ENCODE measurements around the gene MPEG1. TPM values are rescaled to one million over a fixed set of nuclear protein-coding genes. Genes with fewer than 3 reads are reported as not detected.
A peak's percentile ranks its signal among the peaks of the same experiment; 100 is the strongest.

MPEG1 gene
- total RNA-seq, 4 donors from 2014 or later, result 1.0 to 15.1 (median 5.7) TPM

DNA sequence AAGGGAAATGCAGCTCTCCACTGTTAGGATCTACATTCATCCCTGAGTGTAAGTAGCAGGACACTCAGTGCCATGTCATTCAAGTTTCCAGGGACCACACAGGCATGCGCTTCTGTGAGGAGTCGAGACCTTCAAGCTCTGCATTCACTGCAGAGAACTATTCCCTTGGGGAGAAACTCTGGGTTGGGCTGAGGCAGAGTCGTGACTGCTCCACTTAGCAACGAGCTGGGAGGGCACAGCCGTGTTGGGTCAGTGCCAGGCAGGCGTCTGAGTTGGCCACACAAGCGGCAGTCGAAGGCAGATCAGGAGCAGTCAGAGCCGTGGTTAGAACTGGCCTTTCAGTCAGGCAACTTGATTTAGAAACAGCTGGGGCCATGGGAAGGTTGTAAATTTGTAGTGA lies 14.7 kb downstream of the MPEG1 start:
- Histone ChIP-seq H3K27ac (no peak overlapping the region), H3K27me3 (no peaks in the 10 kb centered on the region), H3K36me3 (no peaks in the 10 kb centered on the region), H3K9me3 (no peaks in the 10 kb centered on the region), H3K4me3 (no peak overlapping the region), H3K4me1 (no peaks in the 10 kb centered on the region)
- DNase-seq, result peak; percentile 50 to 58
- intact Hi-C loops (cut with DNase I; ENCODE audit: low total_unique reads), result no loop called here
- no peak for TF ChIP-seq POLR2A (IDR thresholded peaks at IDR 0.05)
- TF ChIP-seq, protein P1, sequence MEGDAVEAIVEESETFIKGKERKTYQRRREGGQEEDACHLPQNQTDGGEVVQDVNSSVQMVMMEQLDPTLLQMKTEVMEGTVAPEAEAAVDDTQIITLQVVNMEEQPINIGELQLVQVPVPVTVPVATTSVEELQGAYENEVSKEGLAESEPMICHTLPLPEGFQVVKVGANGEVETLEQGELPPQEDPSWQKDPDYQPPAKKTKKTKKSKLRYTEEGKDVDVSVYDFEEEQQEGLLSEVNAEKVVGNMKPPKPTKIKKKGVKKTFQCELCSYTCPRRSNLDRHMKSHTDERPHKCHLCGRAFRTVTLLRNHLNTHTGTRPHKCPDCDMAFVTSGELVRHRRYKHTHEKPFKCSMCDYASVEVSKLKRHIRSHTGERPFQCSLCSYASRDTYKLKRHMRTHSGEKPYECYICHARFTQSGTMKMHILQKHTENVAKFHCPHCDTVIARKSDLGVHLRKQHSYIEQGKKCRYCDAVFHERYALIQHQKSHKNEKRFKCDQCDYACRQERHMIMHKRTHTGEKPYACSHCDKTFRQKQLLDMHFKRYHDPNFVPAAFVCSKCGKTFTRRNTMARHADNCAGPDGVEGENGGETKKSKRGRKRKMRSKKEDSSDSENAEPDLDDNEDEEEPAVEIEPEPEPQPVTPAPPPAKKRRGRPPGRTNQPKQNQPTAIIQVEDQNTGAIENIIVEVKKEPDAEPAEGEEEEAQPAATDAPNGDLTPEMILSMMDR (IDR thresholded peaks at IDR 0.05), result no peak

DNA sequence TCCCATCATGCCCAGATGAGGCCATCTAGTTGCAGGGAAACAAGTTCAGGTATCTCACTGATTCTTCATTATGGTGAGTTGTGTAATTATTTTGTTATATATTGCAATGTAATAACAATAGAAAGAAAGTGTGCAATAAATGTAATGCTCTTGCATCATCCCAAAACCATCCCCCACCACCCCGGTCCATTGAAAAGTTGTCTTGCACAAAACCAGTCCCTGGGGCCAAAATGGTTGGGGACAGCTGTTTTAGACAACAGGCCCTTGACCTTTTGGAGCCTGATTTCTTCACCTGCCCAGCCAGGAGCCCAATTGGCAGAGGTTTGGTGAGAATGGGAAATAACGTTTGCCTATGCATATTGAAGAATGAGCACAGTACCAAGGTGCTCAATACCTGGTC lies 15.9 kb downstream of the MPEG1 start:
- H3K36me3 ChIP-seq, result no peaks in the 10 kb centered on the region
- intact Hi-C loops (cut with DNase I; ENCODE audit: low total_unique reads), result no loop called here
- DNase-seq, result no peak
- no peaks in the 10 kb centered on the region for H3K9me3 ChIP-seq
- TF ChIP-seq POLR2A (IDR thresholded peaks at IDR 0.05), result no peak
- TF ChIP-seq, protein P1 (IDR thresholded peaks at IDR 0.05), result no peak
- H3K27ac ChIP-seq, result no peak overlapping the region
- no peaks in the 10 kb centered on the region for H3K4me1 ChIP-seq
- no peaks in the 10 kb centered on the region for H3K27me3 ChIP-seq
- no peak overlapping the region for H3K4me3 ChIP-seq

DNA sequence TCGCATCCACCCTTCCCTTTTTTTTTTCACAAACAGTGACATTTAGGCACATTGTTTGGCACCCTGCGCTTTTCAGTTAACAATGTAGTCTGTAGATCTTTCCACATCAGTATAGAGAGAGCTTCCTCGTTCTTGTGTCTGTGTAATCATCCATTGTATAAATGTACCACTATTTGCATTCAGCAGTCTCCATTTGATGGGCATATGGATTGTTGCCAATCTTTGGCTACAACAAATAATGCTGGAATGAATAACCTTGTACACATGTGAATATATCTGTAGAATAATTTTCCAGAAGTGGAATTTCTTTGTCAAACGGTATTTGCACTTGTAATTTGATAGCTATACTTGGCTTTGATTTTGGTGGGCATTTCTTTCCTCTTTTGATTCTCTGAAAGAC lies 17.1 kb downstream of the MPEG1 start:
- Histone ChIP-seq H3K27me3 (no peaks in the 10 kb centered on the region), H3K27ac (no peak overlapping the region), H3K9me3 (no peaks in the 10 kb centered on the region), H3K4me3 (no peak overlapping the region), H3K4me1 (no peaks in the 10 kb centered on the region), H3K36me3 (no peaks in the 10 kb centered on the region)
- no peak for TF ChIP-seq POLR2A (IDR thresholded peaks at IDR 0.05)
- TF ChIP-seq, protein P1 (IDR thresholded peaks at IDR 0.05), result no peak
- DNase-seq, result no peak
- intact Hi-C loops (cut with DNase I; ENCODE audit: low total_unique reads), result no loop called here

- intact Hi-C loops (cut with DNase I; ENCODE audit: low total_unique reads), result no loop called here
Measured at GRCh38 chr11:59193587-59194130, 19.1 kb downstream of the MPEG1 start.

GRCh38 chr11:59192446-59193020 lies 20.2 kb downstream of the MPEG1 start:
- no peaks in the 10 kb centered on the region for H3K36me3 ChIP-seq
- H3K4me3 ChIP-seq, result no peak overlapping the region
- TF ChIP-seq, protein P1 (IDR thresholded peaks at IDR 0.05), result no peak
- no peak for TF ChIP-seq POLR2A (IDR thresholded peaks at IDR 0.05)
- no peak for DNase-seq
- no peak overlapping the region for H3K27ac ChIP-seq
- no peaks in the 10 kb centered on the region for H3K4me1 ChIP-seq
- intact Hi-C loops (cut with DNase I; ENCODE audit: low total_unique reads), result no loop called here
- H3K9me3 ChIP-seq, result no peaks in the 10 kb centered on the region
- no peaks in the 10 kb centered on the region for H3K27me3 ChIP-seq

More at GRCh38 chr11:59193587-59194130, 19.1 kb downstream of the MPEG1 start:
- TF ChIP-seq, protein P1 (IDR thresholded peaks at IDR 0.05), result no peak
- no peak for TF ChIP-seq POLR2A (IDR thresholded peaks at IDR 0.05)
- H3K4me3 ChIP-seq, result no peak overlapping the region
- no peaks in the 10 kb centered on the region for H3K4me1 ChIP-seq
- H3K36me3 ChIP-seq, result no peaks in the 10 kb centered on the region
- H3K9me3 ChIP-seq, result no peaks in the 10 kb centered on the region
- no peak for DNase-seq
- H3K27ac ChIP-seq, result no peak overlapping the region
- no peaks in the 10 kb centered on the region for H3K27me3 ChIP-seq

Measured in uterus (tissue), 4 donors.